ENCODE results near the gene ZFP36L2.

GRCh38 chr2:43265001-43265400, 38.6 kb upstream of the ZFP36L2 start:
- TF ChIP-seq, protein P1, sequence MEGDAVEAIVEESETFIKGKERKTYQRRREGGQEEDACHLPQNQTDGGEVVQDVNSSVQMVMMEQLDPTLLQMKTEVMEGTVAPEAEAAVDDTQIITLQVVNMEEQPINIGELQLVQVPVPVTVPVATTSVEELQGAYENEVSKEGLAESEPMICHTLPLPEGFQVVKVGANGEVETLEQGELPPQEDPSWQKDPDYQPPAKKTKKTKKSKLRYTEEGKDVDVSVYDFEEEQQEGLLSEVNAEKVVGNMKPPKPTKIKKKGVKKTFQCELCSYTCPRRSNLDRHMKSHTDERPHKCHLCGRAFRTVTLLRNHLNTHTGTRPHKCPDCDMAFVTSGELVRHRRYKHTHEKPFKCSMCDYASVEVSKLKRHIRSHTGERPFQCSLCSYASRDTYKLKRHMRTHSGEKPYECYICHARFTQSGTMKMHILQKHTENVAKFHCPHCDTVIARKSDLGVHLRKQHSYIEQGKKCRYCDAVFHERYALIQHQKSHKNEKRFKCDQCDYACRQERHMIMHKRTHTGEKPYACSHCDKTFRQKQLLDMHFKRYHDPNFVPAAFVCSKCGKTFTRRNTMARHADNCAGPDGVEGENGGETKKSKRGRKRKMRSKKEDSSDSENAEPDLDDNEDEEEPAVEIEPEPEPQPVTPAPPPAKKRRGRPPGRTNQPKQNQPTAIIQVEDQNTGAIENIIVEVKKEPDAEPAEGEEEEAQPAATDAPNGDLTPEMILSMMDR (conservative IDR thresholded peaks at IDR 0.05): no peak
- no peak for TF ChIP-seq EZH2 (IDR thresholded peaks at IDR 0.05; ENCODE audit: low read depth)
